GM21526 (cell line): Measurements from ENCODE around the gene CDH13.

ENCODE experiments used
- ATAC-seq: cut with Tn5 transposase; IDR thresholded peaks from one replicate; pipeline ENCODE4 v1.9.1; 2021; ENCODE audit warnings: moderate library complexity; ENCODE audit not compliant: unreplicated experiment, low FRiP score

The CDH13 gene

DNA sequence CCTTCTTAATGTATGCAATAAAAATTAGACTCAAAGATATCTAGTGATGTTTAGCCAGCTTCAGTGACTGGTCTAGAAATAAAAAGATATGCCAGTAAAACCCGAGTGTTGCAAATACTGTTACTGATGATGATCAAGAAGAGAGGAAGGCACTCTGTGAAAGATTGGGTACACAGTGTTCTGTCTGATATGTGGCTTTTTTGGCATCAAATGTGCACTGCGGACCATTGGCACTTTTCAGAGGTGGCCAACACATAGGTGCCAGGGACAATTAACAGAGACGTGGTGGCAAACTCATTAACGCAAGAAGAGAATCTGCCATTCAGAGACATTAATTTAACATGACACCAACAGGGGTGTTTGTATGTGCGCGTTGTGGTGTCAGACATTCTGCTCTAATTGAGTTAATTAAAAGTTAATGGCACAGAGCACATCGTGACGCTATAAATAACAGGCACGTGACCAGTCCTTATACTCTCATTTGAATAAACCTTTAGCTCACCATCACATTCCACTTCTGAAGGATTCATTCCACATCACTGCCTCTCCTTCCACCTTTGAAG lies 631.7 kb downstream of the CDH13 start:
- ATAC-seq = no peak

GRCh38 chr16:83266848-83267553 lies 640.2 kb downstream of the CDH13 start:
- ATAC-seq = no peak

- ATAC-seq = no peak
These were observed 641.4 kb downstream of the CDH13 start for GRCh38 chr16:83268169-83268568.

DNA sequence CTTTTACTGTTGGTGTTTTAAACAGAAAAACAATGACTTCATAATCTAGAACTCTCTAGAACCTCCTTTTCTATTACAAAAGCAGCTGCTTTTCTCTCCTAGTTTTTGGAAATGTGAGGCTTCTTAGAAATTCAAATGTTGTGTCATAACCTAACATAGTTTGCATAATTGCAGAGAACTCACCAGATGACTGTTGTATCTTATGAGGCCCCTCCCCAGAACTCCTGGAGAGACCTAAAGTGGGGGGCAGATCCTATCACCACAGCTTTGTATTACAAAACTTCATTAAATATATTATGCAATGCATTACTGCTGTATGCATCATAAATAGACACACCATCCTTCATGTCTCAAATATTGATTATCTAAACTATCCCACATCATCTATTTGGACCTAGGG lies 642.3 kb downstream of the CDH13 start:
- no peak for ATAC-seq

DNA sequence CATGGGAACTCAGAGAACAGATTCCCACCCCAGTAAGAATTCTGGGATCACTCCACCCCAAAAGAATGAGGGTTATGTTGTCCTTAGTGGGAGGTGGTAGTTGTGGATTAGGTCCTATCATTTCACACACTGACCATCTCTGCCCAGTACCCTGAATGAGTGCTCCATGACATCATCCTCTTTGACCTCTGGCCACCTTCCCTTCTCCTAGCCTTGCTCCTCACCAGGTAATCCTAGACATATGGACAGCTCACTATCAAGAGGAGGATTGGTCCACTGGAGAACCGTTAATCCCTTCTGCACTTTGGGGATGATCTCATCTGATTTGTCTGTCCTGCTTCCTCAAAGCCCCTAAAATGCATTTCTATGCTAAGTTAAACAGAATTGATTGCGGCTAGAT lies 642.8 kb downstream of the CDH13 start:
- no peak for ATAC-seq

- no peak for ATAC-seq
These were observed 643.3 kb downstream of the CDH13 start for GRCh38 chr16:83270061-83270460.

GRCh38 chr16:83270640-83271039 lies 643.9 kb downstream of the CDH13 start:
- ATAC-seq = no peak

DNA sequence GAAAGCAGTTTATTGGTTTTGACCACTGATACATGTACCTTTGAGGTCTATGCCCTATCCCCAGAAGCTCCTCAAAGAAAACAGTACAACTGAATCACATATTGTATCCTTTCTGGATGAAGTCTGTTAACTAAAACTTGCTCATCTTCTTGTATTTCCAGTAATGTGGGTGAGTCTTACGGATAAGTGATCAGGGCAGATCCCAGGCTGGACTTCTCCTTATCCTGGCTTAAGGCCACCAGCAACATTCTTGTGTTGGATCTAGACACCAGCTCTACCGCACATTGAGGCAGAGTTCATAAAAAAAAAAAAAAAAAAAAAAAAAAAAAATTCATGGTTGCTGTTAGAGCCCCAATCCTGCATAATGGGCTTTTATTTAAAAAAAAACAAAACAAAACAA lies 644.4 kb downstream of the CDH13 start:
- no peak for ATAC-seq

- no peak for ATAC-seq
These were observed 645.3 kb downstream of the CDH13 start for GRCh38 chr16:83271970-83272575.

GRCh38 chr16:83272843-83273242 lies 646.1 kb downstream of the CDH13 start:
- ATAC-seq = no peak

DNA sequence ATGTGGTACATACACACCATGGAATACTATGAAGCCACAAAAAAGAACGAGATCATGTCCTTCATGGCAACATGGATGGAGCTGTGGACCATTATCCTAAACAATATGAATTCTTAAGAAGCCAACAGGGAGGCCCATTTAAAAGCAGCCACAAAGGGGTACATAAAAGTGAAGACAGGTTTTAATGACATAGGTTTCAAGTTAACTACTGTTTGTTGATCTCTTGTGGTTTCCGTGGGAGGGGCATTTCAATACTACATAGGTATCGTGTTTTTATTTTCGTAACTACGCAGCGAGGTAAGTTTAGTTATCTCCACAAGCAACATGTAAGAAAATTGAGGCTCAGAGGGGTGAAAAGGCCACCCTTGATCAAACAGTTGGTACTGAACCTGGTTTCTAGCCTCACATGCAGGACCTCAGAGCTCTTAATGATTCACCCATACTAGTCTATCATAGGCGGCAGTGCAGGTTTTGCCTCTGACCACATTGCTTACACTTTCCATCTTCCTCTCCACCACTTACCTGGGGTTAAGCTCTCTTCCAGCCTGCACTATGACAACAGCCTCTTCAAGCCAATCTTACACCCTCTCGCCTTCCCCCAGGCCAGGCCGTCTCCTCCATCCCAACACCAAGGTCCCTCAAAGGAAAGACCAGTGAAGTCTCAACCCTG lies 646.9 kb downstream of the CDH13 start:
- ATAC-seq = no peak

DNA sequence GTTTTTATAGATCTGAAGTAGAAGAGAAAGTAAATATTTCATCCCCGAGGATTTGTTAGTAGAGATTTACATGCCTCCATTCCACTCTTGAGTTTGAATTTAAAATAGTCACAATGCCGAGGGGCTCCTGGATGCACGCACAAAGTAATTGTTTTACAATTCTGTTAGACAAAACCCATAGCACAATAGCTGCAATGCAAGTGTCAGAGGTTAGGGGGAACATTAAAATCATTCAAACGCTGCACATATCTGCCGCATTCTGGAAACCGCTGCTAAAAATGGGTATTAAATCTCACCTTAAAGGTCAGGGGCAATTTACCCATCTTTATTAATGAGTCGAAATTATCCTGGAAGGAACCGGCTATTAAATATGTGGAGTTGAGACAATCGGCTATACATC lies 652.5 kb downstream of the CDH13 start:
- no peak for ATAC-seq

DNA sequence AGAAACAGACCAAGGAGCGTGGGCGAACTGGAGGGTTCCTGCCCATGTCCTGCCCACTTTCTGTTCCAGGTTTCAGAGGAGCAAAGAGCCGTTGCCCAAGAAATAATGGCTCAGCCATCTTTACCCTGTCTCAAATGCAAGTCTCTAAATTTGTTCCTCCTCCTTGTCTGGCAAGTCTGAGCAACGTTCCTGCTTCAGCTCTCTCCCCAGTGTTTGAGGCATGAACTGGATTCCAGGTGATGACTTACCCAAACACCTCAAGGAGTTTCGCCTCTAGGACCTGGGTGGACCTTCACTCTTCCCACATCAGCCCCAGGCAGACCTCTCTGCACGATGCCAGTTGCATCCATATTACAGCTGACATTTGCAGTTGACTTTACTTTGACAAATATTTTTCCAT lies 659.2 kb downstream of the CDH13 start:
- no peak for ATAC-seq

DNA sequence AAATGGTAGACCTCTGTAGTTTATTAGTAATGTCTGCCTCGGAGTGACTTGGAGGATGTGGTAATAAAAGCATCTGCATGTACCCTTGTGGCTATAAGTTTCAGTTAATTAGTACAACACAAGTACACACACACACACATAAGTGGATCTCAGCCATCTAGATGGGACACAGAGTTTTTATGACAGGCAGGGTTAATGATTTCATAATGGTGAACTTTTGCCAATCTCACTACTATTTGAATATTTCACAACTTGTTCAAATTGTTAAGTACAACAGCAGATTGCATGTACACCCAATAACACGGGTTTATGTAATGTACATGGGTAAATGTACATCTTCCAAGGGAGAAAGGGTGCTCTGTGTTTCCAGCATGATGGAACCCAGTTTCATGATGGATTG lies 669.7 kb downstream of the CDH13 start:
- no peak for ATAC-seq

- ATAC-seq = no peak
These were observed 671.8 kb downstream of the CDH13 start for GRCh38 chr16:83298541-83298940.

DNA sequence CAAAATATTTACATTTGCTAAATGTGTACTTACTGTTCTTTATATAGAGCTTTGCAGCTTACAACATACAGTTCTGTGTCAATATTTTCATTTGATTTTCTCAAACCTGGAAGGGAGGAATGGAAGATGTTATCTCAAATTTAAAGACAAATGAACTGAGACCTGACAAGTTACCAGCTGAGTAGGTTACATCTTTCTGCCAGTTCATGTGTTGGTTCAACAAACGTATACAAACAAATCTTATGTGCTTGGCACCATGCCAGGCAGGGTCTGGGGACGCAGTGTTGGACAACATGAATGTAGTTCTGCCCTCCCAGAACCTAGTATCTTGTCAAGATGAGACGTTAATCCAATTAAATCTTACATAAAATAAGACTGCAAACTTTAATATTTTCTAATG lies 673.6 kb downstream of the CDH13 start:
- no peak for ATAC-seq

- ATAC-seq = no peak
These were observed 675.2 kb downstream of the CDH13 start for GRCh38 chr16:83301971-83302370.

- no peak for ATAC-seq
These were observed 676.1 kb downstream of the CDH13 start for GRCh38 chr16:83302853-83303252.

DNA sequence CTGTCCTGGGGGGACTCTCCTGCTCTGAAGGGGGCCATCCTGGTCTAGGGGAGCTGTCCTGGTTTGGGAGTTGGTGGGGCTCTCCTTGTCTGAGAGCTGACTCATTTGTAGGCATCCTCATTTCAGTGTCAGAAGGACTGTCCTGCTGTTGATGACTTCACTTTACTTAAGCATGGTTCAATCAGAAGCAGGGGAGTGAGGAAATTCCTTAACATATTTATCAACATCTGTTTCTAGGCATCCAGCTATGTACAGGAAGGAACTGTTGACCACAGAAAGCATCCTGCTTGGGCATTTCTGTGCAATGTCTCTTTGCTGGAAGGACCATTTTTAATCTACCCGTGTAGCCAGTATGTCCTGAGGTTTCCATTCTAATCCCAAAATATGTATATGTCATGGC lies 678.3 kb downstream of the CDH13 start:
- no peak for ATAC-seq

- ATAC-seq = no peak
These were observed 680.3 kb downstream of the CDH13 start for GRCh38 chr16:83306961-83307593.

DNA sequence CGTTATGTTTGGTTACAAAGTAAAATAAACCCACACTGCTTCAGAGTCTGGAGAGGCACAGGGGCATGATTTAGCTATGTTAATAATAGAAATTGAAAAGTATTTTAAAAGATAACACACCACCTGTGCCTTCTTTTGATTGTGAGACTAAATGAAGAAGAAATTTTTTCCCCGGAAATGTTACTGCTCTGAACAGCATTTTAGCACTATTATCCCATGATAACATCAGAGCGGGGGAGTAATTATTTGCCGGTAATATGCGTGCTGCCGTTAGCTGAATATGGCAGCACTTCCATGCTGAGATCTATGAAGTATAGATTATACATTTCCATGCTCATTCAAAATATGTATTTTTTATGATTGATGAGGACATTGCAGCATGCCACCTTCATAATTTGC lies 680.8 kb downstream of the CDH13 start:
- no peak for ATAC-seq
